GM12872 (cell line): ENCODE results near the gene SLC43A1.

ENCODE experiments used
- TF ChIP-seq, protein P1 (sequence below): IDR thresholded peaks from 3 replicates; pipeline ENCODE4 v1.5.1; 2011; ENCODE audit warnings: low read depth, mild to moderate bottlenecking, low read length, moderate library complexity; ENCODE audit not compliant: insufficient read depth

SLC43A1 gene

DNA sequence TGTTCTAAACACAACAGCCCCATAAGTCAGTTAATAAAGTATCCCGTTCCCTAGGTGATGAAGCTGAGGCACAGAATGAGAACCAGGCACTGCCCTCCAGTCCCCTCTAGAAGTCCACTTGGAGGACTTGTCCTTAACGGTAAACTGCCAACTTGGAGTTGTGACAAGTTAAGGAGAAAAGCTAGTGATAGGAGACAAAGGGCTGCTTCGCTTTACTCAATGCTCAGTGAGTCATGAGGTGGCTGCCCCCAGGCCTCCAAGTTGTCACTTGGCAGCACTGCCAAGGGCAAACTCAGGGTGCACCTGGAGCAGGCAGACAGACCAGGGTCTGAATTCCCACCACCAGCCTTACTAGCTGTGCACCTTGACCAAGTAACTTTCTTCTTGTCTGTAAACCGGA is 13.5 kb downstream of the SLC43A1 start:
- TF ChIP-seq, protein P1, sequence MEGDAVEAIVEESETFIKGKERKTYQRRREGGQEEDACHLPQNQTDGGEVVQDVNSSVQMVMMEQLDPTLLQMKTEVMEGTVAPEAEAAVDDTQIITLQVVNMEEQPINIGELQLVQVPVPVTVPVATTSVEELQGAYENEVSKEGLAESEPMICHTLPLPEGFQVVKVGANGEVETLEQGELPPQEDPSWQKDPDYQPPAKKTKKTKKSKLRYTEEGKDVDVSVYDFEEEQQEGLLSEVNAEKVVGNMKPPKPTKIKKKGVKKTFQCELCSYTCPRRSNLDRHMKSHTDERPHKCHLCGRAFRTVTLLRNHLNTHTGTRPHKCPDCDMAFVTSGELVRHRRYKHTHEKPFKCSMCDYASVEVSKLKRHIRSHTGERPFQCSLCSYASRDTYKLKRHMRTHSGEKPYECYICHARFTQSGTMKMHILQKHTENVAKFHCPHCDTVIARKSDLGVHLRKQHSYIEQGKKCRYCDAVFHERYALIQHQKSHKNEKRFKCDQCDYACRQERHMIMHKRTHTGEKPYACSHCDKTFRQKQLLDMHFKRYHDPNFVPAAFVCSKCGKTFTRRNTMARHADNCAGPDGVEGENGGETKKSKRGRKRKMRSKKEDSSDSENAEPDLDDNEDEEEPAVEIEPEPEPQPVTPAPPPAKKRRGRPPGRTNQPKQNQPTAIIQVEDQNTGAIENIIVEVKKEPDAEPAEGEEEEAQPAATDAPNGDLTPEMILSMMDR = no peak

DNA sequence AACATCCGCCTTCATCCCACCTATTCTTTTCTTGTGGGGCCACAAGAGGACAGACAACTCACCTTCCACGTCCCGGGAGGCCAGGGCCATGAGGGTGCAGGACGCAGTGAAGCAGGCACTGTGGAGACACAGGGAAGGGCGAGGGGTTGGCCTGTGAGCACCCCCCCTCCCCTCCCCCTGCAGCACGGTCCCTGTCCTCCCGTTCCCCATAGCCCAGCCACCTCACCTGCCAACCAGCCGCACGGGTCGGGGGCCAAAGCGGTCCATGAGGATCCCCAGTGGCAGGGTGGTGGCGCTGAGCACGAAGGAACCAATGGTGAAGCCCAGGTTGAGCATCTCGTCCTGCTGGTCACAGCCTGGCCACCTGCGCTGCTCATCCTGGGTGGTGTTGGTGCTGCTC is 14.6 kb downstream of the SLC43A1 start:
- TF ChIP-seq, protein P1 = no peak

DNA sequence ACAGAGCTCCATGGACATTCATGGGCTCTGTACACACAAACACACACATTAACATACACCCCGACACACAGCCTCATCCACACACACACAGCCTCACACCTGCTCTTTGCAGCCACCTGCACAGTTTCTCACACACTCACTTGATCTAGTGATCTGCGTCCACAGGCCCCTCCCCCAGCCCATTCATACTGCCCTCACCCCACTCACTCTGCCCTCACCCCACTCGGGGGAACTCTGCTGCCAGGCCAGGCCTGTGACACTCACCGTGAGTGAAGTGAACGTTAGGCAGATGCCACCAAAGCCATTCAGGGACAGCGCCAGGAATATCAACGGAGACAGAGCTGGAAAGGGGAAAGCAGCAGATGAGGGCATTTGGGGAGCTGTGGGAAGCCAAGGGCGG is 15.0 kb downstream of the SLC43A1 start:
- TF ChIP-seq, protein P1 = no peak

DNA sequence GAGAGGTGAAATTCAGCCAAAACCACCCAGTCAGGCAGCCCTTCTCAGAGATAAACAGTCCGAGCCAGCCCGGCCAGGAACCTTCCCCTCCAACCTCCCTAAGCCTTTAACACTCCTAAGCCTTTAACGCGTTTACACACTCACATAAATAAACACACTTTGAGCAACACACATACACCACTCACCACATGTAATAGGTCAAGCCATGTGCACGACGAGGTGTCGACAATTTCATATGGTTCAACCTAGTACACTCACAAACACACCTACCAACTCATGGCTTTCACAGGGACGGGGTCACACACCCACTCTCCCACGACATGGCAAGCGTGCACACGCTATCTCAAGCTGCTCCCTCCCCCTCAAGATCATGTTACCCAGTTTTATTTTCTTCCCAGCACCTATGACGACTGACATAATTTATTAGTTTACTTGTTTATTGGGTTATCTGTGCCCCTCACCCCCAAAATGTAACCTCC is 15.5 kb downstream of the SLC43A1 start:
- TF ChIP-seq, protein P1 = no peak

DNA sequence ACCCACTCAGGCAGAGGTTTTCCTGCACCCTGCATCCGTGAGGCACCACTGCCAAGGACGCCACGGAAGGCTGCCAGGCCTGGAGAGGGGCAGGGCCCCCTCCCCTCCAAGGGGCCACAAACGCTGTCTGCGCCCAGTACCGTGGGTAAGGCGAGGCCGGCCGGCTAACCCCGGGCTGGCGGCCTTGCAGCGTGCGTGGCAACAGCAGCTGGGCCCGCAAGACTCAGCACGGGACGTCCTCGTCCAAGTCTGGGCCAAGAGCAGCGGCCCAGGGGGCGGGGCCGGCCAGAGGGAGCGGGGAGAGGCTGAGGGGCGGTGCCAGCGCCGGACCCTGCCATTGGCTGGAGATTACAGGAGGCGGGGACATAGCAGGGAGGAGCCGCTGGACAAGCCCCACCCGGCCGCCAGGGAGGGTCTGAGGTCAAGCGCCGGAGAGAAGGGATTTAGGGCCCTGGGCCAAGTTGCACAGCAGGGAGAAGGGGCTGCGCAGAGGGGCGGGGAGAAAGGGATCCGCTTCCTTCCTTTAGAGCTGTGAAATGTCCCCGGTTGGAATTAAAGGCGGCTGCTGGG is 16.0 kb downstream of the SLC43A1 start:
- TF ChIP-seq, protein P1 = no peak

DNA sequence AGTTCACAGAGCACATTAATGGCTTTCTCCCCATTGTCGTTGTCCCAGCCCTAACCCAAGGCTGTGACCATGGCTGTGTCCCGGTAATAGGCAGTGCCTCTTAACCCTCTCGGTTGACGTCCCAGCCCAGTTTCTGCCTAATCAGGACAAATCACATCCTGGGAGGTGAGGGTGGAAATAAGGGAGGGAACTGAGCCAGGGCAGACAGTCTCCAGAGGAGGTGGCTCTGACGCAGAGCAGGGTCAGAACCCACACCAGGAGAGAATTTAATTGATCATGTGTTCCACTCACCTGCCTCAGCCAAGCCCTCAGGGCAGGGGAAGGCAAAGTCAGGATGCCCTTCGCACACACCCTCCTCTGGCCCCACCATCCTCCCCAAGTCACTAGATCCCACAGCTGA is 17.0 kb downstream of the SLC43A1 start:
- TF ChIP-seq, protein P1 = no peak

DNA sequence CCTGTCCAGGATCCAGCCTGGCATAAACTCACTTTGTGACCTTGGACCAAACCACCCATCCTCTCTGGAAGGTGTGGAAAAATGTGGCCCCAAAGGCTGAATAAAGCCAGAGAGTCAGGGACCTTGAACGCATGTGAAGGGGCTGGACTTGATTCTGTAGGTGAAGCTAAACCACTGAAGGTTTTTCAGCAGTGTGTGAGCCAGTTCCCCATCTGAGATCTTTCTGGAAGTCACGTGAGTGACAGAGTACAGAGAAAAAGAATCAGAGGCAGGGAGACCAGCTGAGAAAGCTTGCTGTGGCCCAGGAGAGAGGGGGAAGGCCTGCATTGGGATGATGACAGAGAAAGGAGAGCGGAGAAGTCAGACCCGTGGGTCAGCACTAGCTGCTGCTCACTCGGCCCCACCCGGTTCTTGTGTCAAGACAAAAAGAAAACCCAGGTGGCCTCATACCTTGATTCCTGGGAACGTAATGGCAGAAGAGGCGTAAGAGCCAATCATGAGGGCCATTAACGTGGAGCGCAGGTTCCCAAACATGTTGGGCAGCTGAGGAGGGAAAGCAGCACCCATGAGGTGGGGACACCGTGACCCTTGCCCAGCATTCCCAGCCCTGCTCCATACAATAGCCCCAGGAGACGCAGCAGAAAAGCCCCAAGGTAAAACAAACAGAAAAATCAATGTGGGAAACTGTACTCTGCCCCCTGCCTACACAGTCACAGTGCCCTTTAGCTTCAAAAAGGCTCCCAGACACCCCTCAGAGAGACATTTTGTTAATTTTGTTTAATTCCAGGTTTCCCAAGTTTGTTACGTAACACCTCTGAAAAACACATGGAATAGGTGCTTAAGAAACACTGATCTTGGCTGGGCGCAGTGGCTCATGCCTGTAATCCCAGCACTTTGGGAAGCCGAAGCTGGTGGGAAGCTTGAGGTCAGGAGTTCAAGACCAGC is 17.9 kb downstream of the SLC43A1 start:
- TF ChIP-seq, protein P1 = no peak
